C4-2B (cell line): ENCODE measurements around the gene THUMPD3.

Experiments
- CTCF ChIP-seq: fragments of 450-650 bp; conservative IDR thresholded peaks from 2 replicates; pipeline ENCODE4 v1.5.1; 2017; ENCODE audit warnings: mild to moderate bottlenecking
- ZFX ChIP-seq: fragments of 450-650 bp; IDR thresholded peaks from 2 replicates; pipeline ENCODE4 v1.6.1; 2017

- TF ChIP-seq CTCF: no peak
- no peak for TF ChIP-seq ZFX
Observed at GRCh38 chr3:9403463-9403862, 40.6 kb downstream of the THUMPD3 start.
